Sigmoid colon (tissue), 4 donors: Measurements from ENCODE around the gene KCNG2.

ENCODE experiments used
- CTCF ChIP-seq, 4 experiments: fragments of 450-650 bp in 3 of 4; fragments of 200-600 bp in 1 of 4; IDR thresholded peaks; one replicate each; pipeline ENCODE4 v1.5.1; 2016 to 2019; ENCODE audit warnings: antibody characterized with exemption in 4 of 4, mild to moderate bottlenecking in 3 of 4, moderate library complexity in 2 of 4
- EP300 ChIP-seq, 4 donors: sonication (generic); formaldehyde crosslinking; IDR thresholded peaks; one replicate each; pipeline ENCODE4 v1.6.1; 2017; ENCODE audit warnings: antibody characterized with exemption in 4 of 4
- POLR2A ChIP-seq, 2 donors: fragments of 450-650 bp; IDR thresholded peaks; one replicate each; pipeline ENCODE4 v1.6.1; 2016; ENCODE audit warnings: antibody characterized with exemption in 2 of 2, mild to moderate bottlenecking in 2 of 2, moderate library complexity in 2 of 2
- POLR2AphosphoS5 ChIP-seq, 4 donors: sonication (generic); formaldehyde crosslinking; IDR thresholded peaks; one replicate each; pipeline ENCODE4 v1.6.1; 2017; ENCODE audit warnings: antibody characterized with exemption in 4 of 4

GRCh38 chr18:79770501-79770815 is 27.3 kb upstream of the KCNG2 start:
- TF ChIP-seq CTCF (IDR thresholded peaks at IDR 0.05) (no peak), POLR2A (IDR thresholded peaks at IDR 0.05) (no peak), POLR2AphosphoS5 (IDR thresholded peaks at IDR 0.05) (no peak), EP300 (IDR thresholded peaks at IDR 0.05) (no peak)
